HepG2 (cell line): ENCODE data around the gene IP6K1. TPM values are rescaled to one million over a fixed set of nuclear protein-coding genes. Genes with fewer than 3 reads are reported as not detected.

Experiments used
- EP300 ChIP-seq, 3 experiments: sonication (generic) in 1 of 3; formaldehyde crosslinking in 1 of 3; IDR thresholded peaks; 2 replicates each; pipeline versions ENCODE4 v1.5.1 to v1.6.1; 2011 to 2020; ENCODE audit warnings: low read depth in 2 of 3, low read length in 2 of 3, borderline replicate concordance in 1 of 3, improper control_type of control experiment in 1 of 3, mild to moderate bottlenecking in 1 of 3, missing genetic modification reagents in 1 of 3, moderate library complexity in 1 of 3
- FOXM1 ChIP-seq: sonication (generic); formaldehyde crosslinking; IDR thresholded peaks from 2 replicates; pipeline ENCODE4 v1.5.0; 2020; ENCODE audit warnings: missing genetic modification reagents
- NPAS2 ChIP-seq: sonication (generic); formaldehyde crosslinking; IDR thresholded peaks from 2 replicates; pipeline ENCODE4 v1.8.0; 2022; ENCODE audit warnings: mild to moderate bottlenecking, missing genetic modification reagents, borderline replicate concordance
- TIGD3 ChIP-seq: sonication (generic); formaldehyde crosslinking; IDR thresholded peaks from 2 replicates; pipeline ENCODE4 v1.5.1; 2020; ENCODE audit warnings: mild to moderate bottlenecking, missing genetic modification reagents, borderline replicate concordance
- ZNF564 ChIP-seq: sonication (generic); formaldehyde crosslinking; IDR thresholded peaks from 2 replicates; pipeline ENCODE4 v1.8.1; 2023; ENCODE audit warnings: mild to moderate bottlenecking, missing genetic modification reagents
- ZNF609 ChIP-seq: sonication (generic); formaldehyde crosslinking; IDR thresholded peaks from 2 replicates; pipeline ENCODE4 v1.4.0; 2020; ENCODE audit warnings: mild to moderate bottlenecking, missing genetic modification reagents, borderline replicate concordance
- ZNF709 ChIP-seq: sonication (generic); formaldehyde crosslinking; IDR thresholded peaks from 2 replicates; pipeline ENCODE4 v1.5.0; 2020; ENCODE audit warnings: mild to moderate bottlenecking, missing genetic modification reagents
- polyA plus RNA-seq, 8 experiments: library from polyadenylated mRNA; depleted of rRNA in 3 of 8; stranded (reverse) in 7 of 8; unstranded in 1 of 8; fragments of >200 nt; fragmentation: Illumina TruSeq in 4 of 8; extraction: Trizol in 4 of 8; gene quantifications; 2 replicates each; pipeline versions ENCODE4 v1.2.1 to v1.2.3, GENCODE V29; 2011 to 2016; ENCODE audit warnings: low read depth in 4 of 8, missing spikeins in 1 of 8, mixed read lengths in 1 of 8; ENCODE audit not compliant: insufficient read depth in 1 of 8
- total RNA-seq, 5 experiments: library from RNA; depleted of rRNA; stranded (reverse); fragments of >200 nt; fragmentation: Illumina TruSeq; extraction: Trizol; gene quantifications; 2 replicates each; pipeline ENCODE4 v1.2.3, GENCODE V29; 2016; ENCODE audit warnings: low read depth in 1 of 5
- TF ChIP-seq, protein P1 (sequence below): sonication (generic); formaldehyde crosslinking; IDR thresholded peaks from 2 replicates; pipeline ENCODE4 v1.4.0; 2020; ENCODE audit warnings: missing genetic modification reagents, borderline replicate concordance
- TF ChIP-seq, protein P2 (sequence below): sonication (generic); formaldehyde crosslinking; IDR thresholded peaks from 2 replicates; pipeline ENCODE4 v1.4.0; 2020; ENCODE audit warnings: mild to moderate bottlenecking, low read depth, missing genetic modification reagents
- TF ChIP-seq, protein P3 (sequence below): sonication (generic); formaldehyde crosslinking; IDR thresholded peaks from 2 replicates; pipeline ENCODE4 v1.9.0; 2021; ENCODE audit warnings: missing genetic modification reagents, mild to moderate bottlenecking, borderline replicate concordance
- TF ChIP-seq, protein P4 (sequence below): sonication (generic); formaldehyde crosslinking; IDR thresholded peaks from 2 replicates; pipeline ENCODE4 v1.8.0; 2022; ENCODE audit warnings: mild to moderate bottlenecking, missing genetic modification reagents

The IP6K1 gene
- total and polyA plus RNA-seq, 2 of the 13 experiments (the other 11 are each of a cell fraction or from before 2014, with no cell fraction given), result 17.7 to 29.7 TPM

GRCh38 chr3:49723628-49724551 lies 62.5 kb downstream of the IP6K1 start, which contains the start of gene GMPPB (continued):
- TF ChIP-seq, protein P1, sequence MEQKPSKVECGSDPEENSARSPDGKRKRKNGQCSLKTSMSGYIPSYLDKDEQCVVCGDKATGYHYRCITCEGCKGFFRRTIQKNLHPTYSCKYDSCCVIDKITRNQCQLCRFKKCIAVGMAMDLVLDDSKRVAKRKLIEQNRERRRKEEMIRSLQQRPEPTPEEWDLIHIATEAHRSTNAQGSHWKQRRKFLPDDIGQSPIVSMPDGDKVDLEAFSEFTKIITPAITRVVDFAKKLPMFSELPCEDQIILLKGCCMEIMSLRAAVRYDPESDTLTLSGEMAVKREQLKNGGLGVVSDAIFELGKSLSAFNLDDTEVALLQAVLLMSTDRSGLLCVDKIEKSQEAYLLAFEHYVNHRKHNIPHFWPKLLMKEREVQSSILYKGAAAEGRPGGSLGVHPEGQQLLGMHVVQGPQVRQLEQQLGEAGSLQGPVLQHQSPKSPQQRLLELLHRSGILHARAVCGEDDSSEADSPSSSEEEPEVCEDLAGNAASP (CRISPR knock-in tag), result peak; percentile 16; the same call in 1 of the 2 replicates
- TF ChIP-seq EP300 (IDR thresholded peaks at IDR 0.05; ENCODE audit: low read depth in 2 of 2, low read length in 2 of 2), result no peak
- TF ChIP-seq EP300 (CRISPR knock-in tag; IDR thresholded peaks at IDR 0.05; ENCODE audit: borderline replicate concordance), result no peak; the same call in 1 of the 2 replicates
- TF ChIP-seq TIGD3, result no peak
- TF ChIP-seq, protein P2, sequence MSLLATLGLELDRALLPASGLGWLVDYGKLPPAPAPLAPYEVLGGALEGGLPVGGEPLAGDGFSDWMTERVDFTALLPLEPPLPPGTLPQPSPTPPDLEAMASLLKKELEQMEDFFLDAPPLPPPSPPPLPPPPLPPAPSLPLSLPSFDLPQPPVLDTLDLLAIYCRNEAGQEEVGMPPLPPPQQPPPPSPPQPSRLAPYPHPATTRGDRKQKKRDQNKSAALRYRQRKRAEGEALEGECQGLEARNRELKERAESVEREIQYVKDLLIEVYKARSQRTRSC (CRISPR knock-in tag), result no peak
- no peak for TF ChIP-seq FOXM1 (CRISPR knock-in tag)
- TF ChIP-seq ZNF609 (CRISPR knock-in tag), result peak; percentile 56; the same call in 1 of the 2 replicates
- TF ChIP-seq, protein P3, sequence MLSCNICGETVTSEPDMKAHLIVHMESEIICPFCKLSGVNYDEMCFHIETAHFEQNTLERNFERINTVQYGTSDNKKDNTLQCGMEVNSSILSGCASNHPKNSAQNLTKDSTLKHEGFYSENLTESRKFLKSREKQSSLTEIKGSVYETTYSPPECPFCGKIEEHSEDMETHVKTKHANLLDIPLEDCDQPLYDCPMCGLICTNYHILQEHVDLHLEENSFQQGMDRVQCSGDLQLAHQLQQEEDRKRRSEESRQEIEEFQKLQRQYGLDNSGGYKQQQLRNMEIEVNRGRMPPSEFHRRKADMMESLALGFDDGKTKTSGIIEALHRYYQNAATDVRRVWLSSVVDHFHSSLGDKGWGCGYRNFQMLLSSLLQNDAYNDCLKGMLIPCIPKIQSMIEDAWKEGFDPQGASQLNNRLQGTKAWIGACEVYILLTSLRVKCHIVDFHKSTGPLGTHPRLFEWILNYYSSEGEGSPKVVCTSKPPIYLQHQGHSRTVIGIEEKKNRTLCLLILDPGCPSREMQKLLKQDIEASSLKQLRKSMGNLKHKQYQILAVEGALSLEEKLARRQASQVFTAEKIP, result no peak
- TF ChIP-seq ZNF564, result peak; percentile 80; the same call in 1 of the 2 replicates
- TF ChIP-seq NPAS2, result no peak
- TF ChIP-seq, protein P4, sequence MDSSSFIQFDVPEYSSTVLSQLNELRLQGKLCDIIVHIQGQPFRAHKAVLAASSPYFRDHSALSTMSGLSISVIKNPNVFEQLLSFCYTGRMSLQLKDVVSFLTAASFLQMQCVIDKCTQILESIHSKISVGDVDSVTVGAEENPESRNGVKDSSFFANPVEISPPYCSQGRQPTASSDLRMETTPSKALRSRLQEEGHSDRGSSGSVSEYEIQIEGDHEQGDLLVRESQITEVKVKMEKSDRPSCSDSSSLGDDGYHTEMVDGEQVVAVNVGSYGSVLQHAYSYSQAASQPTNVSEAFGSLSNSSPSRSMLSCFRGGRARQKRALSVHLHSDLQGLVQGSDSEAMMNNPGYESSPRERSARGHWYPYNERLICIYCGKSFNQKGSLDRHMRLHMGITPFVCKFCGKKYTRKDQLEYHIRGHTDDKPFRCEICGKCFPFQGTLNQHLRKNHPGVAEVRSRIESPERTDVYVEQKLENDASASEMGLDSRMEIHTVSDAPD, result no peak
- TF ChIP-seq ZNF709, result peak; percentile 60; the same call in 1 of the 2 replicates
